Mammary epithelial cell (primary cell): ENCODE measurements around the gene RAD51B.

ENCODE experiments used
- EZH2 ChIP-seq: IDR thresholded peaks from 2 replicates; pipeline ENCODE4 v1.6.1; 2012; ENCODE audit warnings: low read length, inconsistent platforms, borderline replicate concordance
- TF ChIP-seq, protein P1 (sequence below), 2 donors: IDR thresholded peaks in 1 of 2; conservative IDR thresholded peaks in 1 of 2; 2 replicates each; pipeline ENCODE4 v1.5.1; 2011 to 2012; ENCODE audit warnings: inconsistent platforms in 2 of 2, low read length in 2 of 2, mild to moderate bottlenecking in 2 of 2, control low read depth in 1 of 2, low read depth in 1 of 2; ENCODE audit not compliant: insufficient read depth in 1 of 2; ENCODE audit errors: extremely low read depth in 1 of 2

- TF ChIP-seq, protein P1, sequence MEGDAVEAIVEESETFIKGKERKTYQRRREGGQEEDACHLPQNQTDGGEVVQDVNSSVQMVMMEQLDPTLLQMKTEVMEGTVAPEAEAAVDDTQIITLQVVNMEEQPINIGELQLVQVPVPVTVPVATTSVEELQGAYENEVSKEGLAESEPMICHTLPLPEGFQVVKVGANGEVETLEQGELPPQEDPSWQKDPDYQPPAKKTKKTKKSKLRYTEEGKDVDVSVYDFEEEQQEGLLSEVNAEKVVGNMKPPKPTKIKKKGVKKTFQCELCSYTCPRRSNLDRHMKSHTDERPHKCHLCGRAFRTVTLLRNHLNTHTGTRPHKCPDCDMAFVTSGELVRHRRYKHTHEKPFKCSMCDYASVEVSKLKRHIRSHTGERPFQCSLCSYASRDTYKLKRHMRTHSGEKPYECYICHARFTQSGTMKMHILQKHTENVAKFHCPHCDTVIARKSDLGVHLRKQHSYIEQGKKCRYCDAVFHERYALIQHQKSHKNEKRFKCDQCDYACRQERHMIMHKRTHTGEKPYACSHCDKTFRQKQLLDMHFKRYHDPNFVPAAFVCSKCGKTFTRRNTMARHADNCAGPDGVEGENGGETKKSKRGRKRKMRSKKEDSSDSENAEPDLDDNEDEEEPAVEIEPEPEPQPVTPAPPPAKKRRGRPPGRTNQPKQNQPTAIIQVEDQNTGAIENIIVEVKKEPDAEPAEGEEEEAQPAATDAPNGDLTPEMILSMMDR (conservative IDR thresholded peaks at IDR 0.05 in 1 of 2, IDR thresholded peaks at IDR 0.05 in 1 of 2; ENCODE audit: extremely low read depth in 1 of 2, insufficient read depth in 1 of 2, low read depth in 1 of 2, low read length in 2 of 2), result no peak
- no peak for TF ChIP-seq EZH2
These were observed 316.0 kb downstream of the RAD51B start for GRCh38 chr14:68135566-68135965.
